DOHH2 (cell line): ENCODE results near the gene PLGLB1.
"Not testable (repeated sequence)": the region's sequence is repeated elsewhere in the genome, so short reads cannot be mapped to it uniquely, and the experiment has no call there.

Experiments
- H3F3A ChIP-seq: fragments of 200-600 bp; sonication (generic), shearing (Covaris generic); 2 replicates; pipeline ENCODE4 v1.6.0; 2016; ENCODE audit warnings: antibody characterized with exemption, mild to moderate bottlenecking; ENCODE audit not compliant: control insufficient read depth, insufficient read depth
- H3K27ac ChIP-seq: fragments of 200-600 bp; sonication (generic); 2 replicates; pipeline ENCODE4 v1.5.1; 2014; ENCODE audit warnings: low read depth, mild to moderate bottlenecking, low read length, moderate library complexity
- H3K27me3 ChIP-seq: fragments of 200-600 bp; sonication (generic); 2 replicates; pipeline ENCODE4 v1.6.1; 2014; ENCODE audit warnings: mild to moderate bottlenecking, low read length, mixed read lengths; ENCODE audit not compliant: control insufficient read depth
- H3K36me3 ChIP-seq: fragments of 200-600 bp; sonication (generic); 2 replicates; pipeline ENCODE4 v1.6.1; 2014; ENCODE audit warnings: mild to moderate bottlenecking, low read length, moderate library complexity, mixed read lengths; ENCODE audit not compliant: control insufficient read depth
- H3K4me1 ChIP-seq: fragments of 200-600 bp; sonication (generic); 2 replicates; pipeline ENCODE4 v1.6.1; 2014; ENCODE audit warnings: mild to moderate bottlenecking, low read length, mixed read lengths; ENCODE audit not compliant: control insufficient read depth
- H3K4me2 ChIP-seq: fragments of 200-600 bp; sonication (generic); 2 replicates; pipeline ENCODE4 v1.6.0; 2014; ENCODE audit warnings: mild to moderate bottlenecking, low read length, moderate library complexity
- H3K4me3 ChIP-seq: fragments of 200-600 bp; sonication (generic); 2 replicates; pipeline ENCODE4 v1.5.1; 2014; ENCODE audit warnings: mild to moderate bottlenecking, low read length, mixed read lengths
- H3K79me2 ChIP-seq: fragments of 200-600 bp; sonication (generic); 2 replicates; pipeline ENCODE4 v1.6.1; 2014; ENCODE audit warnings: mild to moderate bottlenecking, low read length, mixed read lengths; ENCODE audit not compliant: control insufficient read depth
- H3K9me2 ChIP-seq: fragments of 200-600 bp; sonication (generic); replicated peaks from 2 replicates; pipeline ENCODE4 v1.6.1; 2014; ENCODE audit warnings: mild to moderate bottlenecking, low read length, mixed read lengths; ENCODE audit not compliant: control insufficient read depth
- H3K9me3 ChIP-seq: fragments of 200-600 bp; sonication (generic); 2 replicates; pipeline ENCODE4 v1.6.1; 2014; ENCODE audit warnings: antibody characterized with exemption, low read length, mixed read lengths; ENCODE audit not compliant: control insufficient read depth, insufficient read depth
- H4K20me1 ChIP-seq: fragments of 200-600 bp; sonication (generic); 2 replicates; pipeline ENCODE4 v1.6.0; 2014; ENCODE audit warnings: low read depth, mild to moderate bottlenecking, antibody characterized with exemption, low read length, moderate library complexity; ENCODE audit not compliant: control insufficient read depth, insufficient read depth

PLGLB1 gene

GRCh38 chr2:87014489-87015169 lies 7.0 kb downstream of the PLGLB1 start:
- not testable (repeated sequence) for H3K27me3 ChIP-seq, H3K9me3 ChIP-seq, H3K27ac ChIP-seq, H3K36me3 ChIP-seq, H3F3A ChIP-seq, H3K4me2 ChIP-seq, H3K9me2 ChIP-seq, H3K4me3 ChIP-seq, H3K79me2 ChIP-seq, H4K20me1 ChIP-seq, H3K4me1 ChIP-seq

GRCh38 chr2:87004398-87004797 lies 17.2 kb downstream of the PLGLB1 start:
- H3K36me3 ChIP-seq, H4K20me1 ChIP-seq, H3F3A ChIP-seq, H3K27ac ChIP-seq, H3K9me3 ChIP-seq, H3K79me2 ChIP-seq, H3K9me2 ChIP-seq, H3K4me3 ChIP-seq, H3K4me2 ChIP-seq, H3K4me1 ChIP-seq, H3K27me3 ChIP-seq: not testable (repeated sequence)
